Endothelial cell of umbilical vein (primary cell): ENCODE measurements around the gene CUX1.

Experiments used
- EZH2 ChIP-seq: IDR thresholded peaks from 2 replicates; pipeline ENCODE4 v1.6.1; 2012; ENCODE audit warnings: borderline replicate concordance, low read depth, mild to moderate bottlenecking, moderate library complexity, low read length, inconsistent platforms; ENCODE audit not compliant: severe bottlenecking
- GATA2 ChIP-seq: IDR thresholded peaks from 2 replicates; pipeline ENCODE4 v1.7.0; 2011; ENCODE audit warnings: low read depth, mild to moderate bottlenecking, moderate library complexity, mixed read lengths, low read length; ENCODE audit not compliant: insufficient read length, insufficient read depth
- MYC ChIP-seq: IDR thresholded peaks from one replicate; pipeline ENCODE4 v1.6.1; 2011; ENCODE audit warnings: mild to moderate bottlenecking, low read depth, low read length
- POLR2A ChIP-seq: IDR thresholded peaks from 2 replicates; pipeline ENCODE4 v1.6.1; 2012; ENCODE audit warnings: low read depth, mild to moderate bottlenecking, control low read depth, low read length
- POLR2AphosphoS5 ChIP-seq: IDR thresholded peaks from 2 replicates; pipeline ENCODE4 v1.6.1; 2012; ENCODE audit warnings: low read depth, mild to moderate bottlenecking, control low read depth, low read length, moderate library complexity; ENCODE audit not compliant: insufficient read depth
- TF ChIP-seq, protein P1 (sequence below), 2 donors: IDR thresholded peaks; 1 replicate in 1 of 2; 2 replicates in 1 of 2; pipeline ENCODE4 v1.5.1; 2011; ENCODE audit warnings: low read length in 2 of 2, mild to moderate bottlenecking in 2 of 2, moderate library complexity in 2 of 2, control low read depth in 1 of 2, inconsistent platforms in 1 of 2, low read depth in 1 of 2; ENCODE audit not compliant: insufficient read depth in 1 of 2; ENCODE audit errors: extremely low read depth in 1 of 2

DNA sequence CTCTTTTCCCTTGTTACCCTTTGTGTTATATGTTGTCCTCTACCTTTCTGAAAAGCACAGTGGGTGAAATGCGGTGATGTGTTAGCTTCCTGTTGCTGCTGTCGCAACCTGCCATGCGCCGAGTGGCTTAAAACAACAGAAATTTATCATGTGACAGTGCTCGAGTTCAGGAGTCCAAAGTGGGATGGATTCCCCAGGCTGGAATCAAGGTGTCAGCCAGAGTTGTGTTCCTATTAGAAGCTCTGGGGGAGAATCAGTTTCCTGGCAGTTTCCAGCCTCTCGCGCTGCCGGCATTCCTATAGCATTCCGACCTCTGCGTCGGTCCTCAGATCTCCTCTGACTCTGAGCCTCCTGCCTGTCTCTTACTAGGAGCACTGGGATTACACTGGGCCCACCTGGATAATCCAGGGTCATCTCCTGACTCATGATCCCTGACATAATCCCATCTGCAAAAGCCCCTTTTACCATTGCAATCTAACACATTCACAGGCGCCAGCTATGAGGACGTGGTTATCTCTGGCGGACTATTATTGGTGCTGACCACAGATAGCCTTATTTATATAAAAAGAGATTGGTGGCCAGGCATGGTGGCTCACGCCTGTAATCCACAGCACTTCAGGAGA is 207.5 kb downstream of the CUX1 start:
- TF ChIP-seq, protein P1, sequence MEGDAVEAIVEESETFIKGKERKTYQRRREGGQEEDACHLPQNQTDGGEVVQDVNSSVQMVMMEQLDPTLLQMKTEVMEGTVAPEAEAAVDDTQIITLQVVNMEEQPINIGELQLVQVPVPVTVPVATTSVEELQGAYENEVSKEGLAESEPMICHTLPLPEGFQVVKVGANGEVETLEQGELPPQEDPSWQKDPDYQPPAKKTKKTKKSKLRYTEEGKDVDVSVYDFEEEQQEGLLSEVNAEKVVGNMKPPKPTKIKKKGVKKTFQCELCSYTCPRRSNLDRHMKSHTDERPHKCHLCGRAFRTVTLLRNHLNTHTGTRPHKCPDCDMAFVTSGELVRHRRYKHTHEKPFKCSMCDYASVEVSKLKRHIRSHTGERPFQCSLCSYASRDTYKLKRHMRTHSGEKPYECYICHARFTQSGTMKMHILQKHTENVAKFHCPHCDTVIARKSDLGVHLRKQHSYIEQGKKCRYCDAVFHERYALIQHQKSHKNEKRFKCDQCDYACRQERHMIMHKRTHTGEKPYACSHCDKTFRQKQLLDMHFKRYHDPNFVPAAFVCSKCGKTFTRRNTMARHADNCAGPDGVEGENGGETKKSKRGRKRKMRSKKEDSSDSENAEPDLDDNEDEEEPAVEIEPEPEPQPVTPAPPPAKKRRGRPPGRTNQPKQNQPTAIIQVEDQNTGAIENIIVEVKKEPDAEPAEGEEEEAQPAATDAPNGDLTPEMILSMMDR (IDR thresholded peaks at IDR 0.05; ENCODE audit: extremely low read depth in 1 of 2, insufficient read depth in 1 of 2, low read depth in 1 of 2, low read length in 2 of 2) = no peak
- TF ChIP-seq POLR2A = no peak
- no peak for TF ChIP-seq EZH2
- no peak for TF ChIP-seq GATA2
- no peak for TF ChIP-seq POLR2AphosphoS5
- no peak for TF ChIP-seq MYC
